ENCODE data around the gene SMLR1. TPM values are rescaled to one million over a fixed set of nuclear protein-coding genes. Genes with fewer than 3 reads are reported as not detected.

SMLR1 gene
- total RNA-seq, 2 donors from 2014 or later = 0.40 to 0.42 TPM

DNA sequence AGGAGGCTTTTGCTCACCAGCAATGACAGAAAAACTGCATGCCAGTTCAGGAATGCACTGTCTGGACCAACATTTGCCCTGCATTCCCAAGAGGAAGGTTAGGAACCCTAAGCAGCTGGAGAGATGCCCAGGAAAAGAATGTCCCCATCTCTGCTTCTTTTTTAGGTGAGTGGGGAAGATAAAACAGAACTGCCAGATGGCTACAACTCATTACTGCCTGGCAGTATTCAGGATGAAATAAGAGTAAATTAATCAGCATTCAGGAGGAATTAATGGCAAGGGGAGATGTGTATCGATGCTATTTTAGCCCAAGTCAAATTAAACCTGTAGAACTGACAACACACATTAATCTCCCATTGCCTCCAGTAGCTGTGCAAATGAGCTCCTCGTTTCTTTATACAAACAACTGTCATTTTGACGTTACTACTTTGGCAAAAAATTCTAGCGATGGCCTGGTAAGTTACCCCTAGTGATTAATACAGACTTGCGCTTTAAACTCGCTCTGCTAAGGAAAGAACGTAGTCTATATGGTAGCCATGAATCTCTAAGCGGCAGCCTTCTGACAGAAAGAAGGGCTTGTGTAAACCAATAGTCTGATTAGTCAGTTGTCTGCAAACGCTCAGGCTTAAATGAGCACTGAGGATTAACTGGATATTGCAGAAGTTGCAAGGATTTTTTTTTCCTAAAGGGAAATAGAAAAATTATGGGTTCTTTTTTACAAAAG, 16.7 kb upstream of the SMLR1 start:
- Histone ChIP-seq H3K4me1 (ENCODE audit: control insufficient read depth, insufficient read depth, low read length) (no peaks in the 10 kb centered on the region), H3K27me3 (ENCODE audit: control insufficient read depth, insufficient read depth, low read length, poor library complexity, severe bottlenecking) (no peaks in the 10 kb centered on the region), H3K27ac (ENCODE audit: low read depth, low read length) (no peak overlapping the region), H3K9ac (ENCODE audit: extremely low read depth, low read length, poor library complexity, severe bottlenecking) (no peak overlapping the region), H3K36me3 (ENCODE audit: control insufficient read depth, insufficient read depth, low read length) (no peaks in the 10 kb centered on the region), H3K4me3 (ENCODE audit: low read length) (no peak overlapping the region), H3K9me3 (ENCODE audit: control insufficient read depth, low read length) (no peaks in the 10 kb centered on the region)
- TF ChIP-seq, protein P1, sequence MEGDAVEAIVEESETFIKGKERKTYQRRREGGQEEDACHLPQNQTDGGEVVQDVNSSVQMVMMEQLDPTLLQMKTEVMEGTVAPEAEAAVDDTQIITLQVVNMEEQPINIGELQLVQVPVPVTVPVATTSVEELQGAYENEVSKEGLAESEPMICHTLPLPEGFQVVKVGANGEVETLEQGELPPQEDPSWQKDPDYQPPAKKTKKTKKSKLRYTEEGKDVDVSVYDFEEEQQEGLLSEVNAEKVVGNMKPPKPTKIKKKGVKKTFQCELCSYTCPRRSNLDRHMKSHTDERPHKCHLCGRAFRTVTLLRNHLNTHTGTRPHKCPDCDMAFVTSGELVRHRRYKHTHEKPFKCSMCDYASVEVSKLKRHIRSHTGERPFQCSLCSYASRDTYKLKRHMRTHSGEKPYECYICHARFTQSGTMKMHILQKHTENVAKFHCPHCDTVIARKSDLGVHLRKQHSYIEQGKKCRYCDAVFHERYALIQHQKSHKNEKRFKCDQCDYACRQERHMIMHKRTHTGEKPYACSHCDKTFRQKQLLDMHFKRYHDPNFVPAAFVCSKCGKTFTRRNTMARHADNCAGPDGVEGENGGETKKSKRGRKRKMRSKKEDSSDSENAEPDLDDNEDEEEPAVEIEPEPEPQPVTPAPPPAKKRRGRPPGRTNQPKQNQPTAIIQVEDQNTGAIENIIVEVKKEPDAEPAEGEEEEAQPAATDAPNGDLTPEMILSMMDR (conservative IDR thresholded peaks at IDR 0.05) = no peak
- H3K27me3 Mint-ChIP-seq (ENCODE audit: insufficient read depth) = no peaks in the 10 kb centered on the region
- no peaks in the 10 kb centered on the region for H3K36me3 Mint-ChIP-seq (ENCODE audit: low read depth)
- no peak overlapping the region for H3K27ac Mint-ChIP-seq
- H3K9me3 Mint-ChIP-seq = no peaks in the 10 kb centered on the region
- 89 to 91% methylated on average over 9 of the region's 9 CpGs for WGBS, 2 experiments (ENCODE audit: insufficient coverage in 1 of 2, insufficient read length in 1 of 2)
- H3K4me3 Mint-ChIP-seq = no peak overlapping the region
- DNase-seq = no peak
- H3K4me1 Mint-ChIP-seq = no peaks in the 10 kb centered on the region

DNA sequence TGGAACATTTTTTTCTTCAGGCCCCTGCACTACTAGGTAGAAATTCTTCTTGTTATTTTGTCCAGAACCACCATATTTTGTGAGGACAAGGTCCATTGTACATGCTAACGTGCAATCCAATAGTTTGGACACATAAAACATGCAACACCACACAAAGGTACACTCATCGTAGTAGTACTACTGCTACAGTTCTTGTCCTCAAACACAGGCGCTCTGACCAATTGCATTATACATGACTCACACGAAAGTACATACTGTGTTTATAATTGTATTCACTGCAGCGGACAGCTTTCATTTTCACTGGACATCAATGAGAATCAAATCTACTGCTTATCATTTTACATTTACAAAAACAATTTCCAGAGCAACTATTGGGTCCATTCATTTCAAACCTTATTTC, 15.3 kb upstream of the SMLR1 start:
- H3K27ac Mint-ChIP-seq = no peak overlapping the region
- Histone ChIP-seq H3K36me3 (ENCODE audit: control insufficient read depth, insufficient read depth, low read length) (no peaks in the 10 kb centered on the region), H3K4me3 (ENCODE audit: low read length) (no peak overlapping the region), H3K9ac (ENCODE audit: extremely low read depth, low read length, poor library complexity, severe bottlenecking) (no peak overlapping the region), H3K27ac (ENCODE audit: low read depth, low read length) (no peak overlapping the region), H3K4me1 (ENCODE audit: control insufficient read depth, insufficient read depth, low read length) (no peaks in the 10 kb centered on the region), H3K27me3 (ENCODE audit: control insufficient read depth, insufficient read depth, low read length, poor library complexity, severe bottlenecking) (no peaks in the 10 kb centered on the region), H3K9me3 (ENCODE audit: control insufficient read depth, low read length) (no peaks in the 10 kb centered on the region)
- no peak overlapping the region for H3K4me3 Mint-ChIP-seq
- no peaks in the 10 kb centered on the region for H3K27me3 Mint-ChIP-seq (ENCODE audit: insufficient read depth)
- TF ChIP-seq, protein P1 (conservative IDR thresholded peaks at IDR 0.05) = no peak
- WGBS, 2 experiments (ENCODE audit: insufficient coverage in 1 of 2, insufficient read length in 1 of 2) = 91 to 92% methylated on average over 4 to 5 of the region's 5 CpGs
- no peak for DNase-seq
- H3K36me3 Mint-ChIP-seq (ENCODE audit: low read depth) = no peaks in the 10 kb centered on the region
- H3K4me1 Mint-ChIP-seq = no peaks in the 10 kb centered on the region
- H3K9me3 Mint-ChIP-seq = no peaks in the 10 kb centered on the region

GRCh38 chr6:130814506-130814905, 12.7 kb upstream of the SMLR1 start:
- Histone ChIP-seq H3K27ac (ENCODE audit: low read depth, low read length) (no peak overlapping the region), H3K9ac (ENCODE audit: extremely low read depth, low read length, poor library complexity, severe bottlenecking) (no peak overlapping the region), H3K4me1 (ENCODE audit: control insufficient read depth, insufficient read depth, low read length) (no peaks in the 10 kb centered on the region), H3K9me3 (ENCODE audit: control insufficient read depth, low read length) (no peaks in the 10 kb centered on the region), H3K27me3 (ENCODE audit: control insufficient read depth, insufficient read depth, low read length, poor library complexity, severe bottlenecking) (no peaks in the 10 kb centered on the region), H3K4me3 (ENCODE audit: low read length) (no peak overlapping the region), H3K36me3 (ENCODE audit: control insufficient read depth, insufficient read depth, low read length) (no peaks in the 10 kb centered on the region)
- Mint-ChIP-seq H3K9me3 (peaks cover 8% of the 10 kb centered on the region), H3K4me1 (no peaks in the 10 kb centered on the region), H3K27me3 (ENCODE audit: insufficient read depth) (no peaks in the 10 kb centered on the region), H3K4me3 (no peak overlapping the region), H3K27ac (no peak overlapping the region), H3K36me3 (ENCODE audit: low read depth) (no peaks in the 10 kb centered on the region)
- TF ChIP-seq, protein P1 (conservative IDR thresholded peaks at IDR 0.05) = no peak
- WGBS, 2 experiments (ENCODE audit: insufficient coverage in 1 of 2, insufficient read length in 1 of 2) = 96 to 100% methylated on average over 2 to 3 of the region's 3 CpGs
- no peak for DNase-seq
